Testis (tissue), 2 donors: Measurements from ENCODE around the gene IL1RAPL1.

Source experiments
- CTCF ChIP-seq, 3 experiments: fragments of 450-650 bp in 2 of 3; fragments of 200-600 bp in 1 of 3; sonication (generic) in 1 of 3; IDR thresholded peaks; one replicate each; pipeline ENCODE4 v1.5.1; 2016 to 2019; ENCODE audit warnings: antibody characterized with exemption in 3 of 3, mild to moderate bottlenecking in 2 of 3, moderate library complexity in 1 of 3
- POLR2A ChIP-seq: fragments of 450-650 bp; IDR thresholded peaks from one replicate; pipeline ENCODE4 v1.6.1; 2017; ENCODE audit warnings: antibody characterized with exemption, mild to moderate bottlenecking, moderate library complexity

GRCh38 chrX:29487714-29488113, 900.5 kb downstream of the IL1RAPL1 start:
- TF ChIP-seq POLR2A (no peak), CTCF (IDR thresholded peaks at IDR 0.05) (no peak)
